Measurements from ENCODE around the gene SCML2.
A peak's percentile ranks its signal among the peaks of the same experiment; 100 is the strongest.
"Not testable (repeated sequence)": the region's sequence is repeated elsewhere in the genome, so short reads cannot be mapped to it uniquely, and the experiment has no call there.

Gene SCML2

GRCh38 chrX:18354369-18355223 lies at the start of gene SCML2:
TSS of gene SCML2 (minus strand) at chrX:18354688. CDS start at chrX:18334071, 20,617 bp downstream.
- peak; percentile 10 for DNase-seq

GRCh38 chrX:18401848-18402213 lies 47.3 kb upstream of the SCML2 start:
- no peak for DNase-seq

- no peak for DNase-seq
Observed at GRCh38 chrX:18394477-18394876, 40.0 kb upstream of the SCML2 start.

- no peak for DNase-seq
Observed at GRCh38 chrX:18390941-18391538, 36.6 kb upstream of the SCML2 start.

GRCh38 chrX:18389966-18390365 lies 35.5 kb upstream of the SCML2 start:
- DNase-seq = no peak

GRCh38 chrX:18377796-18378195 lies 23.3 kb upstream of the SCML2 start:
- DNase-seq = no peak

- not testable (repeated sequence) for DNase-seq
Observed at GRCh38 chrX:18375131-18375805, 20.8 kb upstream of the SCML2 start.

GRCh38 chrX:18369096-18369495 lies 14.6 kb upstream of the SCML2 start:
- DNase-seq = not testable (repeated sequence)

GRCh38 chrX:18368402-18368801 lies 13.9 kb upstream of the SCML2 start:
- DNase-seq = no peak

- no peak for DNase-seq
Observed at GRCh38 chrX:18360867-18361266, 6.4 kb upstream of the SCML2 start.

- DNase-seq = no peak
Observed at GRCh38 chrX:18353931-18354368, 538 bp downstream of the SCML2 start.

GRCh38 chrX:18351784-18352183 lies 2.7 kb downstream of the SCML2 start:
- DNase-seq = no peak

- no peak for DNase-seq
Observed at GRCh38 chrX:18348047-18348446, 6.4 kb downstream of the SCML2 start.

- no peak for DNase-seq
Observed at GRCh38 chrX:18309401-18309800, 45.1 kb downstream of the SCML2 start.

GRCh38 chrX:18297251-18297650 lies 57.2 kb downstream of the SCML2 start:
- no peak for DNase-seq

- DNase-seq = no peak
Observed at GRCh38 chrX:18294893-18295292, 59.6 kb downstream of the SCML2 start.

- no peak for DNase-seq
Observed at GRCh38 chrX:18291006-18291545, 63.4 kb downstream of the SCML2 start.

GRCh38 chrX:18290200-18290599 lies 64.3 kb downstream of the SCML2 start:
- DNase-seq = no peak

GRCh38 chrX:18288716-18289115 lies 65.8 kb downstream of the SCML2 start:
- no peak for DNase-seq

- no peak for DNase-seq
Observed at GRCh38 chrX:18286322-18286831, 68.1 kb downstream of the SCML2 start.

GRCh38 chrX:18278449-18278848 lies 76.0 kb downstream of the SCML2 start:
- DNase-seq = no peak

GRCh38 chrX:18272222-18272621 lies 82.3 kb downstream of the SCML2 start:
- DNase-seq = no peak

- DNase-seq = no peak
Observed at GRCh38 chrX:18271725-18272124, 82.8 kb downstream of the SCML2 start.

Measured in NCI-H226 (cell line).